Measurements from ENCODE around the gene RXFP4.

Gene RXFP4

DNA sequence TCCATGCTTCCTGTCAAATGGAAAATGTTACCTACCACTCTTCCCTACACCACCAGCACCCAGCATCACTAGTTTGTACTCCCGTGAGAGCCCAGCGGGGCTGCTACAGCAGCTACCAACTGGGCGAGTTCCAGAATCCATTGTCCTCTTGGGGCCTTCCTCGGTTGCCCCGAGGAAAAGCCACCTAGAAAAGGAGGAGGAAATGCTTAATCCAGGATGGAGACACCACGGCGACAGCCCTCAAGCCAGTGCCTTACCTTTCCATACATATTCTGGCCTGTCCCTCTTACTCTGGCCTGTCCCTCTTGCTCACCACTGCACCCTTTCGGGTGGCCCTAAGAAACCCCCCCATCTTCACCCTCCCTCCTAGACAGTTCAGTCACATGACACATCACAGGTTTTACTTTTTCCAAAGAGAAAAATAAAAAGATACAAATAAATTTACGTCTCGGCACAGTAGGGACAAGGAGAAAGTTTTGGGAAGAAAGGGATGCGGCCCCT, 30.8 kb upstream of the RXFP4 start:
- Histone ChIP-seq H3F3A (ENCODE audit: low read depth) (peaks cover 18% of the 10 kb centered on the region; the same call in 1 of the 2 replicates), H3K36me3 (ENCODE audit: insufficient read depth, low read length) (peaks cover 30% of the 10 kb centered on the region), H4K20me1 (ENCODE audit: insufficient read depth, low read length, poor library complexity, severe bottlenecking) (no peaks in the 10 kb centered on the region), H3K9ac (ENCODE audit: low read depth, low read length, poor library complexity, severe bottlenecking) (peak overlapping the region; percentile 78), H2AFZ (ENCODE audit: low read length) (peak overlapping the region; percentile 54), H3K9me2 (replicated peaks; ENCODE audit: low read depth, low read length) (no peaks in the 10 kb centered on the region), H3K4me3 (ENCODE audit: low read length, poor library complexity, severe bottlenecking) (peak overlapping the region; percentile 85), H3K27me3 (ENCODE audit: insufficient read depth, low read length, poor library complexity, severe bottlenecking) (no peaks in the 10 kb centered on the region), H3K9me3 (ENCODE audit: insufficient read depth, low read depth, low read length) (no peaks in the 10 kb centered on the region), H3K4me2 (ENCODE audit: low read depth, low read length, poor library complexity, severe bottlenecking) (peak overlapping the region; percentile 88), H3K4me1 (ENCODE audit: insufficient read depth, low read length, poor library complexity, severe bottlenecking) (peaks cover 9% of the 10 kb centered on the region), H3K79me2 (ENCODE audit: insufficient read depth, low read length) (peaks cover 33% of the 10 kb centered on the region)
- no peak for TF ChIP-seq EZH2phosphoT487 (IDR thresholded peaks at IDR 0.05; ENCODE audit: borderline replicate concordance)
- TF ChIP-seq, protein P1, sequence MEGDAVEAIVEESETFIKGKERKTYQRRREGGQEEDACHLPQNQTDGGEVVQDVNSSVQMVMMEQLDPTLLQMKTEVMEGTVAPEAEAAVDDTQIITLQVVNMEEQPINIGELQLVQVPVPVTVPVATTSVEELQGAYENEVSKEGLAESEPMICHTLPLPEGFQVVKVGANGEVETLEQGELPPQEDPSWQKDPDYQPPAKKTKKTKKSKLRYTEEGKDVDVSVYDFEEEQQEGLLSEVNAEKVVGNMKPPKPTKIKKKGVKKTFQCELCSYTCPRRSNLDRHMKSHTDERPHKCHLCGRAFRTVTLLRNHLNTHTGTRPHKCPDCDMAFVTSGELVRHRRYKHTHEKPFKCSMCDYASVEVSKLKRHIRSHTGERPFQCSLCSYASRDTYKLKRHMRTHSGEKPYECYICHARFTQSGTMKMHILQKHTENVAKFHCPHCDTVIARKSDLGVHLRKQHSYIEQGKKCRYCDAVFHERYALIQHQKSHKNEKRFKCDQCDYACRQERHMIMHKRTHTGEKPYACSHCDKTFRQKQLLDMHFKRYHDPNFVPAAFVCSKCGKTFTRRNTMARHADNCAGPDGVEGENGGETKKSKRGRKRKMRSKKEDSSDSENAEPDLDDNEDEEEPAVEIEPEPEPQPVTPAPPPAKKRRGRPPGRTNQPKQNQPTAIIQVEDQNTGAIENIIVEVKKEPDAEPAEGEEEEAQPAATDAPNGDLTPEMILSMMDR (conservative IDR thresholded peaks at IDR 0.05; ENCODE audit: low read length): peak; percentile 41

DNA sequence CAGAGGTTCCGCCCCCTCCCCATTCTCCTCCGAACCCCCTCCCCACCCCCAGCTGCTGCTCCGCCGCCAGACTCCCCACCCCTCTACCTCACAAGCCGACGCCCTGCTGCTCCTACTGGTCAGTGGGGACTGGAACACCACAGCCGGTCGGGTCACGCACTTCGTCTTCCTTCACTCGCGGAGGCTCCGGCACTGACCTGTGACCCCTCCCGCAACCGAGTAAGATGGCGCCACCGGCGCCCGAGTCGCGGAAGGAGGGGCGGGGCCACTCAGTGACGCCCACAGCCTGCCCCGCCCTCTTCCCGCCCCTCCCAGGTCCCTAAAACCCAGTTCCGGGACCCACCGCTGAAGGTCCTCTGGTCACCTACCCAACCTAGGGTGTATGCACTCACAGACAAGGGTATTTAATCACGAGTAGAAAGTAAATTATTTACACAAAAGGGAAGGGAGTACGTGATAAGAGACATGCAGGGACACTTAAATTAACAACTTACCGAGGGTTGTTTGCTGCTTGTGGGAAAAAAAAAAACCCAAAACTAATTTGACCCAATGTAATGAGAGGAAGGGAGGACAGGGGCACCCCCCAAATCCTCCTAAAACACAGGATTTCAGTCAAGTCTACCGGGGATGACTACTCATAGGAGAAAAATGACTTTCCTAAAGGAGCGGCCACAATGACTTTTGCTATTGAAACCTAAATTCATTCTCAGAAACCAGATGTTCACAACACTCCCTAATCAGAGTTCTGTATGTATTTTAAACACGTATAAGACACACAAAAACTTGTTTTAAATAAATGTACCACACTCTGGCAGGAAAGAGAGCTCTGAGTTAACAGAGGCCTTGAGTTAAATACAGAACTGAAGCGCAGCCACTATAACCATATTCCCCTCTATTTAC, 30.0 kb upstream of the RXFP4 start, which contains the start of gene RIT1:
Gene RIT1 (minus strand): TSS at position 194 of the 900 bp plus-strand sequence. CDS start 588 bp downstream, outside the sequence.
- H4K20me1 ChIP-seq (ENCODE audit: insufficient read depth, low read length, poor library complexity, severe bottlenecking): no peaks in the 10 kb centered on the region
- no peaks in the 10 kb centered on the region for H3K9me3 ChIP-seq (ENCODE audit: insufficient read depth, low read depth, low read length)
- H3K4me3 ChIP-seq (ENCODE audit: low read length, poor library complexity, severe bottlenecking): peak within 1 kb of the TSS; percentile 85
- H2AFZ ChIP-seq (ENCODE audit: low read length): peak within 1 kb of the TSS; percentile 54
- H3K9ac ChIP-seq (ENCODE audit: low read depth, low read length, poor library complexity, severe bottlenecking): peak within 1 kb of the TSS; percentile 78
- TF ChIP-seq, protein P1 (conservative IDR thresholded peaks at IDR 0.05; ENCODE audit: low read length): no peak
- no peak for TF ChIP-seq EZH2phosphoT487 (IDR thresholded peaks at IDR 0.05; ENCODE audit: borderline replicate concordance)
- H3K36me3 ChIP-seq (ENCODE audit: insufficient read depth, low read length): peaks cover 37% of the 10 kb centered on the region
- peaks cover 21% of the 10 kb centered on the region; the same call in 1 of the 2 replicates for H3F3A ChIP-seq (ENCODE audit: low read depth)
- peaks cover 9% of the 10 kb centered on the region for H3K4me1 ChIP-seq (ENCODE audit: insufficient read depth, low read length, poor library complexity, severe bottlenecking)
- H3K27me3 ChIP-seq (ENCODE audit: insufficient read depth, low read length, poor library complexity, severe bottlenecking): no peaks in the 10 kb centered on the region
- no peaks in the 10 kb centered on the region for H3K9me2 ChIP-seq (replicated peaks; ENCODE audit: low read depth, low read length)
- H3K4me2 ChIP-seq (ENCODE audit: low read depth, low read length, poor library complexity, severe bottlenecking): peak within 1 kb of the TSS; percentile 88
- H3K79me2 ChIP-seq (ENCODE audit: insufficient read depth, low read length): peaks cover 33% of the 10 kb centered on the region

DNA sequence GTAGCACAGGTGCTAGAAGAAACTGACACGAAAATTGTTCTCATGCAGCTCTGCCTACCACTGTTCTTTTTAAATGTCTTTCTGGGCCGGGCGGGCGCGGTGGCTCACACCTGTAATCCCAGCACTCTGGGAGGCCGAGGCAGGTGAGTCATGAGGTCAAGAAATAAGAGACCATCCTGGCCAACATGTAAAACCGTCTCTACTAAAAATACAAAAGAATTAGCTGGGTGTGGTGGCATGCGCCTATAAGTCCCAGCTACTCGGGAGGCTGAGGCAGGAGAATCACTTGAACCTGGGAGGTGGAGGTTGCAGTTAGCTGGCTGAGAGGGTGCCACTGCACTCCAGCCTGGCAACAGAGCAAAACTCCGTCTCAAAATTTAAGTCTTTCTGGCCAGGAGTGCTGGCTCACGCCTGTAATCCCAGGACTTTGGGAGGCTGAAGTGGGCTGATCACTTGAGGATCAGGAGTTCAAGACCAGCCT, 29.3 kb upstream of the RXFP4 start:
- H3K9me3 ChIP-seq (ENCODE audit: insufficient read depth, low read depth, low read length): no peaks in the 10 kb centered on the region
- no peaks in the 10 kb centered on the region for H3K27me3 ChIP-seq (ENCODE audit: insufficient read depth, low read length, poor library complexity, severe bottlenecking)
- H3K36me3 ChIP-seq (ENCODE audit: insufficient read depth, low read length): peaks cover 44% of the 10 kb centered on the region
- peaks cover 9% of the 10 kb centered on the region for H3K4me1 ChIP-seq (ENCODE audit: insufficient read depth, low read length, poor library complexity, severe bottlenecking)
- H3K9ac ChIP-seq (ENCODE audit: low read depth, low read length, poor library complexity, severe bottlenecking): no peak overlapping the region
- no peak overlapping the region for H2AFZ ChIP-seq (ENCODE audit: low read length)
- TF ChIP-seq EZH2phosphoT487 (IDR thresholded peaks at IDR 0.05; ENCODE audit: borderline replicate concordance): no peak
- TF ChIP-seq, protein P1 (conservative IDR thresholded peaks at IDR 0.05; ENCODE audit: low read length): no peak
- no peaks in the 10 kb centered on the region for H3K9me2 ChIP-seq (replicated peaks; ENCODE audit: low read depth, low read length)
- H3K79me2 ChIP-seq (ENCODE audit: insufficient read depth, low read length): peaks cover 30% of the 10 kb centered on the region
- no peak overlapping the region for H3K4me2 ChIP-seq (ENCODE audit: low read depth, low read length, poor library complexity, severe bottlenecking)
- H4K20me1 ChIP-seq (ENCODE audit: insufficient read depth, low read length, poor library complexity, severe bottlenecking): no peaks in the 10 kb centered on the region
- no peak overlapping the region for H3K4me3 ChIP-seq (ENCODE audit: low read length, poor library complexity, severe bottlenecking)
- peaks cover 21% of the 10 kb centered on the region; the same call in 1 of the 2 replicates for H3F3A ChIP-seq (ENCODE audit: low read depth)

Measured in Loucy (cell line).